ENCODE results near the gene VASP.

- TF ChIP-seq CTCF (IDR thresholded peaks at IDR 0.05 in 8 of 11, conservative IDR thresholded peaks at IDR 0.05 in 3 of 11) (no peak), POLR2A (IDR thresholded peaks at IDR 0.05) (no peak)
These were observed 14.4 kb upstream of the VASP start for GRCh38 chr19:45492627-45493470.

Data from spleen (tissue), 7 donors.